Mucosa of descending colon (tissue), 3 donors: ENCODE results near the gene VWA3A. TPM values are rescaled to one million over a fixed set of nuclear protein-coding genes. Genes with fewer than 3 reads are reported as not detected.

Experiments
- ATAC-seq: fragments of 200-7000 bp; cut with Tn5 transposase; one replicate; pipeline ENCODE4 v1.9.1; 2020; ENCODE audit warnings: mild to moderate bottlenecking, moderate library complexity
- DNase-seq, 3 donors: peaks; one replicate each; pipeline ENCODE4 v3.0.0-alpha.2; 2020
- H3K36me3 ChIP-seq: fragments of 200-600 bp; one replicate; pipeline ENCODE4 v1.8.0; 2021; ENCODE audit warnings: low read depth, mild to moderate bottlenecking
- H3K4me1 ChIP-seq: fragments of 200-600 bp; one replicate; pipeline ENCODE4 v1.8.0; 2021; ENCODE audit warnings: low read depth, mild to moderate bottlenecking
- H3K4me3 ChIP-seq: fragments of 200-600 bp; one replicate; pipeline ENCODE4 v1.8.0; 2021; ENCODE audit warnings: mild to moderate bottlenecking
- H3K9me3 ChIP-seq: fragments of 200-600 bp; one replicate; pipeline ENCODE4 v1.8.0; 2021; ENCODE audit warnings: mild to moderate bottlenecking
- CTCF ChIP-seq: fragments of 200-600 bp; IDR thresholded peaks from one replicate; pipeline ENCODE4 v1.8.0; 2022; ENCODE audit warnings: antibody characterized with exemption, mild to moderate bottlenecking
- intact Hi-C, 2 donors: fragments of 100-400 bp; cut with DNase I in 1 of 2; cut with micrococcal nuclease in 1 of 2; formaldehyde crosslinking; loops; one replicate each; pipeline versions ENCODE4 v1.11.0 to v1.11.1; 2022; cut with DNase I, micrococcal nuclease
- total RNA-seq, 3 donors: library from RNA; stranded (reverse); fragmentation: NEBNext Ultra II Directional in 2 of 3; extraction: Animal tissue kit (Norgen Biotek cat#: 25700) in 2 of 3; gene quantifications; one replicate each; pipeline versions ENCODE4 v1.2.1 to v1.2.4, GENCODE V29; 2021 to 2023
- donor health status: DM: no; HTN: no; CAD: no; lungs with moderate emphysema.
- donor health status: DM: no; HTN: no; CAD: no.
- donor health status: DM: no; HTN: yes; CAD: no.

The VWA3A gene
- total RNA-seq, 3 donors from 2014 or later: 0.44 to 0.46 TPM; not detected in 1

- H3K4me3 ChIP-seq: no peak overlapping the region
- intact Hi-C loops: no loop called here
Observed at GRCh38 chr16:22054847-22055590, 37.3 kb upstream of the VWA3A start.

GRCh38 chr16:22055881-22056280, 36.5 kb upstream of the VWA3A start:
- H3K4me3 ChIP-seq: no peak overlapping the region
- ATAC-seq: no peak
- TF ChIP-seq CTCF: no peak

More at GRCh38 chr16:22054847-22055590, 37.3 kb upstream of the VWA3A start:
- ATAC-seq (no peak), DNase-seq (no peak)
- TF ChIP-seq CTCF: no peak
- no peaks in the 10 kb centered on the region for H3K4me1 ChIP-seq
- H3K9me3 ChIP-seq: no peaks in the 10 kb centered on the region
- H3K36me3 ChIP-seq: no peaks in the 10 kb centered on the region

GRCh38 chr16:22063888-22064467, 28.4 kb upstream of the VWA3A start:
- intact Hi-C loops: no loop called here
- no peaks in the 10 kb centered on the region for H3K36me3 ChIP-seq
- no peak overlapping the region for H3K4me3 ChIP-seq
- ATAC-seq (no peak), DNase-seq (no peak)
- H3K9me3 ChIP-seq: no peaks in the 10 kb centered on the region
- H3K4me1 ChIP-seq: no peaks in the 10 kb centered on the region
- TF ChIP-seq CTCF: no peak

More at GRCh38 chr16:22055881-22056280, 36.5 kb upstream of the VWA3A start:
- H3K4me1 ChIP-seq: no peaks in the 10 kb centered on the region
- intact Hi-C loops: no loop called here
- H3K36me3 ChIP-seq: no peaks in the 10 kb centered on the region
- H3K9me3 ChIP-seq: no peaks in the 10 kb centered on the region
- no peak for DNase-seq

- TF ChIP-seq CTCF: no peak
- H3K4me1 ChIP-seq: no peaks in the 10 kb centered on the region
- intact Hi-C loops: no loop called here
- no peak for ATAC-seq
- no peak overlapping the region for H3K4me3 ChIP-seq
- no peaks in the 10 kb centered on the region for H3K9me3 ChIP-seq
- no peaks in the 10 kb centered on the region for H3K36me3 ChIP-seq
- no peak for DNase-seq
Observed at GRCh38 chr16:22065252-22065651, 27.1 kb upstream of the VWA3A start.

GRCh38 chr16:22070361-22071330, 21.7 kb upstream of the VWA3A start:
- no peaks in the 10 kb centered on the region for H3K4me1 ChIP-seq
- DNase-seq: no peak
- H3K9me3 ChIP-seq: no peaks in the 10 kb centered on the region
- no peak for TF ChIP-seq CTCF
- H3K36me3 ChIP-seq: no peaks in the 10 kb centered on the region
- intact Hi-C loops: loop anchor here in 1 of 2 donors (10.0 kb wide), 1 partner anchor 66 kb away; the partner anchor contains the start of genes MOSMO and PDZD9
- H3K4me3 ChIP-seq: no peak overlapping the region
- ATAC-seq: no peak
